B cell (primary cell): ENCODE results near the gene EEF1AKMT3.

Source experiments
- CTCF ChIP-seq: fragments of 200-600 bp; IDR thresholded peaks from one replicate; pipeline ENCODE4 v1.8.0; 2022; ENCODE audit warnings: antibody characterized with exemption, mild to moderate bottlenecking
- EZH2 ChIP-seq: IDR thresholded peaks from 2 replicates; pipeline ENCODE4 v1.6.1; 2012; ENCODE audit warnings: borderline replicate concordance, low read depth, mild to moderate bottlenecking, moderate library complexity, low read length; ENCODE audit not compliant: insufficient read depth, poor library complexity, severe bottlenecking

- TF ChIP-seq CTCF (no peak), EZH2 (no peak)
Observed at GRCh38 chr12:57745485-57745881, 26.9 kb upstream of the EEF1AKMT3 start.
